IMR-90 (cell line): ENCODE measurements around the gene ACE2. TPM values are rescaled to one million over a fixed set of nuclear protein-coding genes. Genes with fewer than 3 reads are reported as not detected.

Experiments used
- ATAC-seq: fragments of 200-7000 bp; cut with Tn5 transposase; 2 replicates; pipeline ENCODE4 v1.9.1; 2020; ENCODE audit warnings: low read depth, mild to moderate bottlenecking, moderate library complexity
- BruUV-seq: library from RNA; stranded (reverse); fragments of 400-500 nt; replicated peaks from 2 replicates; lab custom pipeline; 2021; lab: Mats Ljungman, UMichigan
- CTCF ChIA-PET: fragments of 300-600 bp; formaldehyde crosslinking; extraction: SDS; loops from one replicate; lab custom pipeline; 2021; ENCODE audit warnings: antibody characterized with exemption; lab: Yijun Ruan, JAX
- POLR2A ChIA-PET: fragments of 300-600 bp; sonication (Branson Sonifier 250); formaldehyde crosslinking; loops from one replicate; lab custom pipeline; 2022; ENCODE audit warnings: antibody characterized with exemption; ENCODE audit not compliant: unreplicated experiment; lab: Charles Lee
- DNase-seq: peaks from one replicate; pipeline ENCODE4 v3.0.0; 2013
- H2AFZ ChIP-seq: replicated peaks from 2 replicates; pipeline ENCODE3; 2013; ENCODE audit warnings: low read length, mild to moderate bottlenecking; ENCODE audit not compliant: poor library complexity
- H2AK5ac ChIP-seq: 2 replicates; pipeline ENCODE4 v1.6.1; 2013; ENCODE audit warnings: low read depth, low read length, inconsistent platforms
- H2AK9ac ChIP-seq: replicated peaks from 2 replicates; pipeline ENCODE3; 2013; ENCODE audit warnings: mild to moderate bottlenecking, low read depth, low read length, moderate library complexity; ENCODE audit not compliant: poor library complexity
- H2BK120ac ChIP-seq: 2 replicates; pipeline ENCODE4 v1.6.1; 2013; ENCODE audit warnings: low read depth, low read length, inconsistent platforms
- H2BK15ac ChIP-seq: 3 replicates; pipeline ENCODE4 v1.6.1; 2013; ENCODE audit warnings: low read depth, low read length, inconsistent platforms
- H2BK20ac ChIP-seq: 2 replicates; pipeline ENCODE4 v1.6.1; 2013; ENCODE audit warnings: low read depth, mild to moderate bottlenecking, inconsistent platforms, low read length, moderate library complexity
- H2BK5ac ChIP-seq: 2 replicates; pipeline ENCODE4 v1.6.1; 2013; ENCODE audit warnings: mild to moderate bottlenecking, low read depth, low read length, inconsistent platforms; ENCODE audit not compliant: poor library complexity, severe bottlenecking
- H3K14ac ChIP-seq: replicated peaks from 2 replicates; pipeline ENCODE4 v1.6.1; 2013; ENCODE audit warnings: low read depth, low read length, inconsistent platforms
- H3K18ac ChIP-seq: 2 replicates; pipeline ENCODE4 v1.6.1; 2013; ENCODE audit warnings: low read depth, low read length, control low read depth
- H3K23ac ChIP-seq: 2 replicates; pipeline ENCODE4 v1.6.1; 2013; ENCODE audit warnings: low read depth, low read length, inconsistent platforms
- H3K27ac ChIP-seq: 2 replicates; pipeline ENCODE4 v1.5.1; 2013; ENCODE audit warnings: mild to moderate bottlenecking, control low read depth, low read length; ENCODE audit not compliant: insufficient read depth
- H3K27me3 ChIP-seq: 2 replicates; pipeline ENCODE4 v1.6.1; 2013; ENCODE audit warnings: low read length; ENCODE audit not compliant: control insufficient read depth, insufficient read depth
- H3K36me3 ChIP-seq: 2 replicates; pipeline ENCODE4 v1.6.1; 2013; ENCODE audit warnings: low read length, mixed read lengths; ENCODE audit not compliant: control insufficient read depth, insufficient read depth
- H3K4ac ChIP-seq: 2 replicates; pipeline ENCODE4 v1.6.1; 2013; ENCODE audit warnings: low read depth, low read length, inconsistent platforms
- H3K4me1 ChIP-seq: 2 replicates; pipeline ENCODE4 v1.6.1; 2013; ENCODE audit warnings: low read length, mixed read lengths; ENCODE audit not compliant: control insufficient read depth, insufficient read depth
- H3K4me2 ChIP-seq: 2 replicates; pipeline ENCODE4 v1.6.1; 2013; ENCODE audit warnings: low read depth, mild to moderate bottlenecking, control low read depth, low read length, moderate library complexity
- H3K4me3 ChIP-seq: 2 replicates; pipeline ENCODE4 v1.5.1; 2013; ENCODE audit warnings: low read depth, mild to moderate bottlenecking, control low read depth, low read length, moderate library complexity; ENCODE audit not compliant: insufficient read depth
- H3K56ac ChIP-seq: 2 replicates; pipeline ENCODE4 v1.6.1; 2013; ENCODE audit warnings: low read length, inconsistent platforms; ENCODE audit not compliant: insufficient read depth; ENCODE audit errors: extremely low read depth
- H3K79me1 ChIP-seq, 2 experiments: 2 replicates each; pipeline ENCODE4 v1.6.1; 2013; ENCODE audit warnings: low read length in 2 of 2, inconsistent platforms in 1 of 2, low read depth in 1 of 2
- H3K9ac ChIP-seq: 2 replicates; pipeline ENCODE4 v1.6.1; 2013; ENCODE audit warnings: low read depth, low read length, control low read depth
- H3K9me1 ChIP-seq: 2 replicates; pipeline ENCODE4 v1.6.1; 2013; ENCODE audit warnings: low read length, inconsistent platforms; ENCODE audit not compliant: insufficient read depth
- H3K9me3 ChIP-seq: 2 replicates; pipeline ENCODE4 v1.6.1; 2013; ENCODE audit warnings: low read length; ENCODE audit not compliant: control insufficient read depth, insufficient read depth
- H4K20me1 ChIP-seq: 2 replicates; pipeline ENCODE4 v1.6.1; 2013; ENCODE audit warnings: low read length, inconsistent platforms; ENCODE audit not compliant: insufficient read depth
- H4K5ac ChIP-seq: 2 replicates; pipeline ENCODE4 v1.6.1; 2013; ENCODE audit warnings: mild to moderate bottlenecking, low read depth, low read length, control low read depth
- H4K8ac ChIP-seq, 2 experiments: 2 replicates each; pipeline ENCODE4 v1.6.1; 2013; ENCODE audit warnings: low read depth in 2 of 2, low read length in 2 of 2, control low read depth in 1 of 2, inconsistent platforms in 1 of 2
- H4K91ac ChIP-seq: 2 replicates; pipeline ENCODE4 v1.6.1; 2013; ENCODE audit warnings: low read depth, low read length, inconsistent platforms; ENCODE audit not compliant: insufficient read depth
- BHLHE40 ChIP-seq: fragments of 150-350 bp; IDR thresholded peaks from 2 replicates; pipeline ENCODE4 v1.6.1; 2016; ENCODE audit warnings: mild to moderate bottlenecking, low read depth, low read length
- CEBPB ChIP-seq: IDR thresholded peaks from 2 replicates; pipeline ENCODE4 v1.6.1; 2012; ENCODE audit warnings: low read depth, low read length, improper control_type of control experiment
- CHD1 ChIP-seq: IDR thresholded peaks from 2 replicates; pipeline ENCODE4 v1.6.1; 2012; ENCODE audit warnings: low read depth, low read length, improper control_type of control experiment
- FOS ChIP-seq: fragments of 150-350 bp; IDR thresholded peaks from 2 replicates; pipeline ENCODE4 v1.6.1; 2016; ENCODE audit warnings: low read depth, low read length
- MAFK ChIP-seq: IDR thresholded peaks from 2 replicates; pipeline ENCODE4 v1.6.1; 2012; ENCODE audit warnings: low read depth, low read length, improper control_type of control experiment
- MAZ ChIP-seq: IDR thresholded peaks from 2 replicates; pipeline ENCODE4 v1.6.1; 2012; ENCODE audit warnings: low read depth, mild to moderate bottlenecking, low read length, improper control_type of control experiment, moderate library complexity, borderline replicate concordance
- MXI1 ChIP-seq: IDR thresholded peaks from 2 replicates; pipeline ENCODE4 v1.6.1; 2012; ENCODE audit warnings: low read depth, mild to moderate bottlenecking, low read length, moderate library complexity, borderline replicate concordance
- NFE2L2 ChIP-seq: fragments of 150-350 bp; IDR thresholded peaks from 2 replicates; pipeline ENCODE4 v1.6.1; 2016; ENCODE audit warnings: low read depth, mild to moderate bottlenecking, low read length
- POLR2A ChIP-seq: IDR thresholded peaks from 2 replicates; pipeline ENCODE4 v1.6.1; 2012; ENCODE audit warnings: mild to moderate bottlenecking, low read depth, low read length
- RAD21 ChIP-seq: IDR thresholded peaks from 2 replicates; pipeline ENCODE4 v1.6.1; 2012; ENCODE audit warnings: low read length, improper control_type of control experiment
- RCOR1 ChIP-seq: IDR thresholded peaks from 2 replicates; pipeline ENCODE4 v1.6.1; 2012; ENCODE audit warnings: mild to moderate bottlenecking, low read length, improper control_type of control experiment; ENCODE audit not compliant: insufficient replicate concordance
- RFX5 ChIP-seq: IDR thresholded peaks from 2 replicates; pipeline ENCODE4 v1.8.0; 2012; ENCODE audit warnings: low read depth, mild to moderate bottlenecking, low read length, moderate library complexity
- SMC3 ChIP-seq: fragments of 150-350 bp; IDR thresholded peaks from 2 replicates; pipeline ENCODE4 v1.6.1; 2016; ENCODE audit warnings: low read depth, mild to moderate bottlenecking, antibody characterized with exemption, low read length, moderate library complexity
- WGBS, 2 experiments: methylation state at CpG; one replicate each; pipeline versions ENCODE4 v1.1.5 to v1.1.7; 2013; ENCODE audit warnings: missing lambda C conversion rate in 2 of 2; ENCODE audit not compliant: insufficient read length in 1 of 2; ENCODE audit errors: extremely low coverage in 2 of 2; 5-methylcytosine and 5-hydroxymethylcytosine counted together
- dilution Hi-C: fragments of 300-500 bp; cut with HindIII; formaldehyde crosslinking; loops from one replicate; pipeline ENCODE4 v1.14.3; 2018; ENCODE audit warnings: low sequenced_read_pairs; ENCODE audit not compliant: unreplicated experiment
- in situ Hi-C: fragments of 300-500 bp; cut with MboI; formaldehyde crosslinking; loops from 3 replicates; pipeline ENCODE4 v1.14.3; 2019; ENCODE audit warnings: low sequenced_read_pairs, inconsistent platforms, mixed read lengths
- intact Hi-C: fragments of 100-400 bp; cut with micrococcal nuclease; formaldehyde crosslinking; loops from 2 replicates; pipeline ENCODE4 v1.10.0; 2022
- polyA plus RNA-seq, 3 experiments: library from polyadenylated mRNA; depleted of rRNA; stranded (reverse); fragments of >200 nt; gene quantifications; 2 replicates each; pipeline ENCODE4 v1.2.3, GENCODE V29; 2012; ENCODE audit warnings: low replicate concordance in 1 of 3
- total RNA-seq: library from RNA; depleted of rRNA; stranded (reverse); fragments of >200 nt; gene quantifications from 2 replicates; pipeline ENCODE4 v1.2.3, GENCODE V29; 2012
- TF ChIP-seq, protein P1 (sequence below): fragments of 150-350 bp; IDR thresholded peaks from 2 replicates; pipeline ENCODE4 v1.6.1; 2016; ENCODE audit warnings: low read depth, mild to moderate bottlenecking, low read length, moderate library complexity, borderline replicate concordance
- TF ChIP-seq, protein P2 (sequence below): fragments of 150-350 bp; IDR thresholded peaks from 2 replicates; pipeline ENCODE4 v1.6.1; 2017; ENCODE audit warnings: mild to moderate bottlenecking, antibody characterized with exemption, low read length, low read depth
- TF ChIP-seq, protein P3 (sequence below): conservative IDR thresholded peaks from 2 replicates; pipeline ENCODE4 v1.5.1; 2012; ENCODE audit warnings: mild to moderate bottlenecking, low read depth, low read length, improper control_type of control experiment

The ACE2 gene
- total and polyA plus RNA-seq, 2 of the 4 experiments (the other 2 are of a cell fraction): not detected

DNA sequence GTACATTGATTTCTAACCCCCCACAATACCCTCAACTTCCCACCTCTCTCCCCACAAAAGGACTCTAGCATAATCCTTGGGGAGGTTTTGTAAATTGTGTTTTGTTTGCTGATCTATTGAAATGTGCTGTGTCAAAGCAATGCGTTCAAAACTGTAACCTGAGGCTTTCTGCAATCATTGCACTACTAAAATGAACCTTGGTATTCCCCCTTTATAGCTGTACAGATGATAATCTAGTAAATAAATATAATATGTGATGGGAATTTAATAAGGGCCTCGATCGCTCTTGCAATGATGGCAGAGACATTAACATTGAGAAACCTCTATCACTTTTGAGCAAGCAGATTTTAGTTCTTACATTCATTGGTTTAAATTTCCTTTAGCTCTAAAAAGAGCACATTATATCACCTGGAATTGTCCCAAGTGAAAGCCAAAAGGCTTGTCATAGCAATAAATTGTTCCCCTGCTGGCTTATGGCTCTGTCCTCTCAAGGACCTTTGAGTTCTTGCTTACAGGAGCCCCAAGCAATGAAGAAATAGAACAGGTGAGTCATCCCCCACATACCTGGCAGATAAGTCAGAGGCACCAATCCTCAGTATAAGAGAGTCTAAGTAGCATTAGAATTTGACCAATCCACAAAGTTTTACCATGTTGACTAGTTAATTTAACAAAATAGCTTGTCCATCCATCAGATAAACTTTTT is 18.4 kb upstream of the ACE2 start:
- Histone ChIP-seq H3K4ac (no peak overlapping the region), H3K4me2 (no peak overlapping the region), H3K23ac (no peak overlapping the region), H3K4me1 (no peaks in the 10 kb centered on the region), H2BK20ac (no peak overlapping the region), H3K56ac (no peak overlapping the region), H3K9ac (no peak overlapping the region), H3K18ac (no peak overlapping the region), H3K27me3 (no peaks in the 10 kb centered on the region; the same call in 1 of the 2 replicates), H3K4me3 (no peak overlapping the region), H4K5ac (no peak overlapping the region), H2BK5ac (no peak overlapping the region), H3K27ac (no peak overlapping the region), H3K9me3 (no peaks in the 10 kb centered on the region), H2AK9ac (no peak overlapping the region), H4K91ac (no peak overlapping the region), H3K14ac (no peak overlapping the region), H4K8ac (no peak overlapping the region), H3K36me3 (no peaks in the 10 kb centered on the region), H2AFZ (no peak overlapping the region), H2BK120ac (no peak overlapping the region), H3K79me1 (no peaks in the 10 kb centered on the region), H4K20me1 (no peaks in the 10 kb centered on the region), H2AK5ac (no peak overlapping the region), H3K9me1 (no peaks in the 10 kb centered on the region), H2BK15ac (no peak overlapping the region)
- POLR2A ChIA-PET: no interaction called here
- TF ChIP-seq CEBPB: no peak
- TF ChIP-seq RCOR1: no peak
- no peak for TF ChIP-seq MXI1
- TF ChIP-seq BHLHE40: no peak
- no peak for TF ChIP-seq FOS
- no peak for TF ChIP-seq POLR2A
- TF ChIP-seq SMC3: no peak
- no peak for TF ChIP-seq MAFK
- TF ChIP-seq, protein P1, sequence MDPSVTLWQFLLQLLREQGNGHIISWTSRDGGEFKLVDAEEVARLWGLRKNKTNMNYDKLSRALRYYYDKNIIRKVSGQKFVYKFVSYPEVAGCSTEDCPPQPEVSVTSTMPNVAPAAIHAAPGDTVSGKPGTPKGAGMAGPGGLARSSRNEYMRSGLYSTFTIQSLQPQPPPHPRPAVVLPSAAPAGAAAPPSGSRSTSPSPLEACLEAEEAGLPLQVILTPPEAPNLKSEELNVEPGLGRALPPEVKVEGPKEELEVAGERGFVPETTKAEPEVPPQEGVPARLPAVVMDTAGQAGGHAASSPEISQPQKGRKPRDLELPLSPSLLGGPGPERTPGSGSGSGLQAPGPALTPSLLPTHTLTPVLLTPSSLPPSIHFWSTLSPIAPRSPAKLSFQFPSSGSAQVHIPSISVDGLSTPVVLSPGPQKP: no peak
- TF ChIP-seq CHD1: no peak
- TF ChIP-seq MAZ: no peak
- TF ChIP-seq, protein P2, sequence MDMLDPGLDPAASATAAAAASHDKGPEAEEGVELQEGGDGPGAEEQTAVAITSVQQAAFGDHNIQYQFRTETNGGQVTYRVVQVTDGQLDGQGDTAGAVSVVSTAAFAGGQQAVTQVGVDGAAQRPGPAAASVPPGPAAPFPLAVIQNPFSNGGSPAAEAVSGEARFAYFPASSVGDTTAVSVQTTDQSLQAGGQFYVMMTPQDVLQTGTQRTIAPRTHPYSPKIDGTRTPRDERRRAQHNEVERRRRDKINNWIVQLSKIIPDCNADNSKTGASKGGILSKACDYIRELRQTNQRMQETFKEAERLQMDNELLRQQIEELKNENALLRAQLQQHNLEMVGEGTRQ: no peak
- TF ChIP-seq NFE2L2: no peak
- no peak for TF ChIP-seq RFX5
- TF ChIP-seq, protein P3, sequence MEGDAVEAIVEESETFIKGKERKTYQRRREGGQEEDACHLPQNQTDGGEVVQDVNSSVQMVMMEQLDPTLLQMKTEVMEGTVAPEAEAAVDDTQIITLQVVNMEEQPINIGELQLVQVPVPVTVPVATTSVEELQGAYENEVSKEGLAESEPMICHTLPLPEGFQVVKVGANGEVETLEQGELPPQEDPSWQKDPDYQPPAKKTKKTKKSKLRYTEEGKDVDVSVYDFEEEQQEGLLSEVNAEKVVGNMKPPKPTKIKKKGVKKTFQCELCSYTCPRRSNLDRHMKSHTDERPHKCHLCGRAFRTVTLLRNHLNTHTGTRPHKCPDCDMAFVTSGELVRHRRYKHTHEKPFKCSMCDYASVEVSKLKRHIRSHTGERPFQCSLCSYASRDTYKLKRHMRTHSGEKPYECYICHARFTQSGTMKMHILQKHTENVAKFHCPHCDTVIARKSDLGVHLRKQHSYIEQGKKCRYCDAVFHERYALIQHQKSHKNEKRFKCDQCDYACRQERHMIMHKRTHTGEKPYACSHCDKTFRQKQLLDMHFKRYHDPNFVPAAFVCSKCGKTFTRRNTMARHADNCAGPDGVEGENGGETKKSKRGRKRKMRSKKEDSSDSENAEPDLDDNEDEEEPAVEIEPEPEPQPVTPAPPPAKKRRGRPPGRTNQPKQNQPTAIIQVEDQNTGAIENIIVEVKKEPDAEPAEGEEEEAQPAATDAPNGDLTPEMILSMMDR: no peak
- TF ChIP-seq RAD21: no peak
- WGBS, 2 experiments: no CpG with 5 or more reads among the region's 3 CpGs
- DNase-seq: peak; percentile 2
- ATAC-seq: no peak
- no TSS peak for BruUV-seq
- dilution Hi-C loops: no loop called here
- in situ Hi-C loops: no loop called here
- intact Hi-C loops: no loop called here
- CTCF ChIA-PET: no interaction called here
